A673 (cell line): ENCODE measurements around the gene RUNX2. TPM values are rescaled to one million over a fixed set of nuclear protein-coding genes. Genes with fewer than 3 reads are reported as not detected.

Experiments
- BruUV-seq: library from RNA; stranded (reverse); fragments of 400-500 nt; replicated peaks from 2 replicates; lab custom pipeline; 2021; lab: Mats Ljungman, UMichigan
- CTCF ChIA-PET: fragments of 300-600 bp; sonication (Branson Sonifier 250); formaldehyde crosslinking; loops from one replicate; lab custom pipeline; 2022; ENCODE audit warnings: antibody characterized with exemption; lab: Charles Lee
- POLR2A ChIA-PET: fragments of 300-600 bp; sonication (Branson Sonifier 250); formaldehyde crosslinking; loops from one replicate; lab custom pipeline; 2022; ENCODE audit warnings: antibody characterized with exemption; ENCODE audit not compliant: low non-redundant PET; lab: Charles Lee
- DNase-seq: peaks from one replicate; pipeline ENCODE4 v3.0.0-alpha.2; 2015; ENCODE audit warnings: low spot score
- H3K27ac ChIP-seq: fragments of 200-600 bp; sonication (generic); 2 replicates; pipeline ENCODE4 v1.5.1; 2016; ENCODE audit warnings: mixed run types, low read depth, mild to moderate bottlenecking, mixed read lengths, antibody characterized with exemption, low read length; ENCODE audit not compliant: poor library complexity, severe bottlenecking
- H3K27me3 ChIP-seq: fragments of 200-600 bp; sonication (generic); replicated peaks from 2 replicates; pipeline ENCODE4 v1.6.1; 2017; ENCODE audit warnings: mixed run types, low read depth, mild to moderate bottlenecking, mixed read lengths, antibody characterized with exemption, low read length; ENCODE audit not compliant: insufficient read depth, poor library complexity
- H3K36me3 ChIP-seq: fragments of 200-600 bp; sonication (generic); 2 replicates; pipeline ENCODE4 v1.6.1; 2016; ENCODE audit warnings: mixed run types, mild to moderate bottlenecking, mixed read lengths, antibody characterized with exemption, low read length; ENCODE audit not compliant: insufficient read depth, poor library complexity, severe bottlenecking
- H3K4me1 ChIP-seq: fragments of 200-600 bp; sonication (generic); 2 replicates; pipeline ENCODE4 v1.6.1; 2017; ENCODE audit warnings: mixed run types, mild to moderate bottlenecking, mixed read lengths, antibody characterized with exemption, low read length; ENCODE audit not compliant: insufficient read depth, poor library complexity, severe bottlenecking
- H3K4me3 ChIP-seq: fragments of 200-600 bp; sonication (generic); 2 replicates; pipeline ENCODE4 v1.5.1; 2016; ENCODE audit warnings: low read depth, mixed run types, mild to moderate bottlenecking, mixed read lengths, low read length; ENCODE audit not compliant: poor library complexity, severe bottlenecking
- H3K9me3 ChIP-seq: fragments of 200-600 bp; sonication (generic); 2 replicates; pipeline ENCODE4 v1.6.1; 2016; ENCODE audit warnings: mixed run types, low read depth, mild to moderate bottlenecking, mixed read lengths, antibody characterized with exemption, low read length; ENCODE audit not compliant: poor library complexity, severe bottlenecking
- CTCF ChIP-seq: fragments of 300-800, 200-600 bp; sonication (generic); conservative IDR thresholded peaks from 2 replicates; pipeline ENCODE4 v1.5.1; 2017; ENCODE audit warnings: low read depth, mild to moderate bottlenecking, antibody characterized with exemption, low read length, moderate library complexity, mixed read lengths
- EZH2 ChIP-seq: fragments of 200-600 bp; sonication (generic); IDR thresholded peaks from 2 replicates; pipeline ENCODE4 v1.6.1; 2017; ENCODE audit warnings: borderline replicate concordance, low read depth, mild to moderate bottlenecking, mixed read lengths, antibody characterized with exemption, low read length; ENCODE audit not compliant: poor library complexity, severe bottlenecking
- intact Hi-C: fragments of 100-400 bp; cut with micrococcal nuclease; formaldehyde crosslinking; loops from one replicate; pipeline ENCODE4 v1.10.0; 2022; ENCODE audit not compliant: unreplicated experiment
- total RNA-seq: library from RNA; stranded (reverse); gene quantifications from 2 replicates; pipeline ENCODE4 v1.2.3, GENCODE V29; 2021

The RUNX2 gene
- total RNA-seq, 1 experiment from 2014 or later: 4.9 TPM

- BruUV-seq: no TSS peak
Observed at GRCh38 chr6:45439861-45440388, 111.8 kb downstream of the RUNX2 start.

GRCh38 chr6:45441851-45442453 lies 113.8 kb downstream of the RUNX2 start:
- Histone ChIP-seq H3K4me3 (no peak overlapping the region), H3K9me3 (no peaks in the 10 kb centered on the region), H3K27me3 (no peaks in the 10 kb centered on the region), H3K4me1 (peaks cover 66% of the 10 kb centered on the region), H3K36me3 (no peaks in the 10 kb centered on the region), H3K27ac (peak overlapping the region; percentile 13)
- POLR2A ChIA-PET: no interaction called here
- BruUV-seq: no TSS peak
- intact Hi-C loops: no loop called here
- no peak for DNase-seq
- no peak; the same call in 1 of the 2 replicates for TF ChIP-seq CTCF
- TF ChIP-seq EZH2: no peak
- CTCF ChIA-PET: no interaction called here

More at GRCh38 chr6:45439861-45440388, 111.8 kb downstream of the RUNX2 start:
- Histone ChIP-seq H3K27ac (no peak overlapping the region), H3K9me3 (no peaks in the 10 kb centered on the region), H3K36me3 (no peaks in the 10 kb centered on the region), H3K27me3 (no peaks in the 10 kb centered on the region), H3K4me3 (no peak overlapping the region), H3K4me1 (peaks cover 66% of the 10 kb centered on the region)
- ChIA-PET CTCF (no interaction called here), POLR2A (interaction anchor here (0.5 kb wide), 1 partner anchor 489 kb away, joined by 3 read pairs; no protein-coding TSS in a partner anchor)
- no peak for DNase-seq
- intact Hi-C loops: loop anchor here (10.0 kb wide), 2 partner anchors 165 to 485 kb away; no protein-coding TSS in a partner anchor
- TF ChIP-seq CTCF (no peak), EZH2 (no peak)

GRCh38 chr6:45442716-45443115 lies 114.6 kb downstream of the RUNX2 start:
- intact Hi-C loops: no loop called here

More at GRCh38 chr6:45442716-45443115, 114.6 kb downstream of the RUNX2 start:
- DNase-seq: no peak
- H3K27me3 ChIP-seq: no peaks in the 10 kb centered on the region
- CTCF ChIA-PET: no interaction called here
- H3K36me3 ChIP-seq: no peaks in the 10 kb centered on the region
- BruUV-seq: no TSS peak
- TF ChIP-seq EZH2 (no peak), CTCF (no peak)
- no peak overlapping the region for H3K27ac ChIP-seq
- H3K4me1 ChIP-seq: peaks cover 66% of the 10 kb centered on the region
- POLR2A ChIA-PET: no interaction called here
- no peaks in the 10 kb centered on the region for H3K9me3 ChIP-seq
- H3K4me3 ChIP-seq: no peak overlapping the region
